Putamen (tissue), 1 donor: ENCODE data around the gene RNF148.

ENCODE experiments used
- DNase-seq: peaks from one replicate; pipeline ENCODE4 v3.0.0-alpha.2; 2016; ENCODE audit warnings: low spot score

Gene RNF148, protein sequence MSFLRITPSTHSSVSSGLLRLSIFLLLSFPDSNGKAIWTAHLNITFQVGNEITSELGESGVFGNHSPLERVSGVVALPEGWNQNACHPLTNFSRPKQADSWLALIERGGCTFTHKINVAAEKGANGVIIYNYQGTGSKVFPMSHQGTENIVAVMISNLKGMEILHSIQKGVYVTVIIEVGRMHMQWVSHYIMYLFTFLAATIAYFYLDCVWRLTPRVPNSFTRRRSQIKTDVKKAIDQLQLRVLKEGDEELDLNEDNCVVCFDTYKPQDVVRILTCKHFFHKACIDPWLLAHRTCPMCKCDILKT

DNA sequence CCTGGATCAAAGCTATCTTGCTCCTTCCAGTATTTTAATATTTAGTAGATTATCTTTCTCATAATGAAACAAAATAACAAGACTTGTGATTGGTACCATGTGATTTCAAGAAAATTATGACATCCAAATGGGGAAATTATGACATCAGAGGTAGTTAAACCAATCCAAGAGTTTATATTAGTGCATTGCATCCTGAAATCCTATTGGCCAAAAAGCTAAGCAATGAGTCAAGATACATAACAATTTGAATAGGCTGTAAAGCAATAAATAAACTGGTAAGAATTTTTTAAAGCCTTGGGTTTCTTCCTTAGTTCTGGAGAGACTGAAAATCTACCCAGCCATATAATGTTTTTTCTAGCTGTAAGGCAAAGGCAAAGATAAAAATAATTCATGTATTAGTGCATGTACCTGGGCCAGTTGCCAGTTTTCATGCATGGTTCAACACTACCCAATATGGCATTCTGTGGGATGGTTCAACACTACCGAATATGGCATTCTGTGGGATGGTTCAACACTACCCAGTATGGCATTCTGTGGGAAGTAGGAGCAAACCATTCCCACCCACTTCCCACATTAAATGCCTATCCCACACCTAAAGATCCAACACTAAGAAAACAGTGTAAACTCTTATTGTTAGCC, at the start of gene RNF148:
Gene RNF148 (minus strand): TSS at position 51 of the 639 bp plus-strand sequence. CDS start 172 bp downstream, outside the sequence.
- DNase-seq: no peak

DNA sequence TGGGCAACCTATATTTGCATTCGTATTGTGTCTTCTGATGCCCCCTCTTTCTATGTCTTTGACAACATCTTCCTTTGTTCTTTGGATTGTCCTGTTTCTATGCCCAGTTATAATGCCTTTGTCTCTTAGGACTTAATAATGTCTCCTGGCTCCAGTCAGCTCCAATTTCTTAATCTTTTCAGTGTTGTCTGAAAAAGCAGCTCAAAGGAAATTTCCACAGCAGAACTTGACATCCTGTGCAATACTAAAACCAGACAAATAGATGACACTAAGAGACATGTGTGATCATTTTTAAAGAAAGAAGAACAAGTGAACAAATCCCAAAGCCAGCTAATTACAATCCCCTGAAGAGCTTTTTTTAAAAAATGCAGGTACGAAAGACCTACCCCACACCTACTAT, 47.7 kb upstream of the RNF148 start:
- DNase-seq: no peak

DNA sequence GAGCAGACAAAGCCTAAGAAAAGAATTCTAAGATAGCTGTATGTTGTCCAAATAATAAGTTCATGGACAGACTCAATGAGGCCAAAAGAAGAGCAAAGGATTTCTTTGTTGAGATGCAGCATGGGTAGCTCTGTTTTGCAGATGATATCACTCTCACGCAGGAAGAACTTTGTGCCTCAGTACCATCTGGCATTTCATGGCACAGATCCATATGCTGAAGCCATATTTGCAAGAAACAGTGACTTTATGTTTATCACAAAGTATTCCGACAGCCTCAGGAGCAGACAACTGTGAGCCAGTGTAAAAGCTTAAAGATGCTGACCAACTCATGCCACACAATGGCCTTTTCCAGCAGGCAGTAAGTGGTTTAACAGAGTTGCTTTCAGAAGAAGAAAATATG, 45.5 kb upstream of the RNF148 start:
- no peak for DNase-seq

DNA sequence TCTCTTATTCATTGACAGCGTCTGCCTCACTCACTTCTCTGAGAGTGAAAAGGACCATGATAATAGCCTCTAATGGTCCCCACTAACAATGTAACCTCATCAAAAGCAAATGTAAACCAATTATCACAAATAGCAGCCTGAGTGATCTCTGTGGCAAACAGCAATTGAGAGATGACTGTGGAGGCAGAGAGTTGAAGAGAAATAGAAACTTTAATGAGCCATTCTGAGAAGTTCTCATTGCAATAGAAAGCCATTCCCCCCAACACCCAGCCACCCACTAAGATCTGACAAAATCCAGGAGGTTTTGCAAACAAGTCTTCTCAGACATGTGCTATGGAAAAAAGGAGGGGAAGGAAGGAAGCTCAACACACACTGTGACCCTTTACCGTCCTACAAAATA, 44.2 kb upstream of the RNF148 start:
- DNase-seq: no peak

DNA sequence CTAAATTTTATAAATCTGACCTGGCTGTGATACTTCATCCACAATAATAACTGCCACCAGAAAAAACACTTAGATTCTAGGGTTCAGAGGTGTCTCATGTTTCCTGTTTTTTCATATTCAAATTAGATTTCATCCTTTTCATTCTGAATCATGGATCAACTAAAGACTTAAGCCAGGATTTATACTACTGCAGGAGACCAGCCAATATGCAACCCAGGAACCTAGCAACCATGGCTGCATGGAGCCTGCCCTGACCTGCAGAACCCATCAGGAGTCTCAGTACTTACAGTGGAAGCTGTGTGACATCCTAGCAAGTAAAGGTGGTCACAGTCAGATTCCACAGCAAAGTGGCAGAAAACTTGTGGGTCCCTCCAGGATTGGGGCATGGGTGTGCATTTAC, 40.5 kb upstream of the RNF148 start:
- DNase-seq: no peak

DNA sequence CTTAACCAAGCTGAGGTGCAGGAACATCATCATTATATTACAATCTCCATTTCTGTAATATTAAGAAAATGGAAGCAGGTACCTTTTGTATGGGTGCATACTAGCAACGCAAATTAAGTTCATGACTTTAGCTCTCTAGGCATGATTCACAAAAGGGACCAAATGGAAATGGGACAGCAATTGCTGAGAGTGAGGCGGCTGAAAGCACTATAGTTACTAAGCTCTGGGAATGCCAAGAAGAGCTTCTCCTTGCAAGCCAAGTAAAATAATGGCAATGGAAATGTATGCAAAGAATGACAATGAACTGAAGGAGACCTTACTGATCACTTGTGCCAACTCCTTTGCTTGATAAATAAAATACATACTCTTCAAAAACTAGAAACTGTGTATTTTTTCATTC, 36.2 kb upstream of the RNF148 start:
- no peak for DNase-seq

DNA sequence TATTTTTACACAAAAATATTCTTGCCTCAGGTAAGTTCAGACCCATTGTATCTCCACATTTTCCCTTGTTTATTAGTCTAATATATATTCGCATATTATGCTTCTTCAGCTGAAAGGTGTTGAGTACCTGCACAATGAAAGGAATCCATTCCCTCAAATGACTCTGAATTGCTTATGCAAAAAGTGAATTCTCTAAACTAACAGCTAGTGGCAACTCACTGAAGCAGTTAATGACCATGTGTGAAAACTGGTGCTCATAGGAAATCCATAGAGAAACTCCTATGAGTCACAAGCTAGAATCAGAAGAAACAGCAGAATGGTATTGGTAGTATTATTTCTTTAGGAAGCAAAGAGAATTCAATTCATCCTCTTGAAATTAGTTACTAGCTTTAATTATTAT, 33.5 kb upstream of the RNF148 start:
- no peak for DNase-seq

DNA sequence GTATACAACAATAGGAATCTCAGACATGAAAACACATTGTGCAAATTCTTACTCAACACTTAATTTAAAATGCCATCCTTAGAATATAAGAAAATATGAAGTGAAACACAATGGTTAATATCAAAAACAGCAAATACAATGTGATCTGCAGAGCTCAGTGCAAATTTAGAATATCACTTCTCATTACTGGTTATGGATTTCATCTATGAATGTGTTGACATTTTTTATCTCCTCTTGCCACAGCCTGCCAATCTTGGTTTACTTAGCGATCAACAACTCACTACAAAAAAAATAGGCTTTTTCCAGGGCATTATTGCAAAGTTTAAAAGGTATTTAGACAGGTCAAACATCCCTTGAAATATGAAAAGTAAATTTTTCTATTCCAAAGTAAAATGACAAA, 25.0 kb upstream of the RNF148 start:
- no peak for DNase-seq

DNA sequence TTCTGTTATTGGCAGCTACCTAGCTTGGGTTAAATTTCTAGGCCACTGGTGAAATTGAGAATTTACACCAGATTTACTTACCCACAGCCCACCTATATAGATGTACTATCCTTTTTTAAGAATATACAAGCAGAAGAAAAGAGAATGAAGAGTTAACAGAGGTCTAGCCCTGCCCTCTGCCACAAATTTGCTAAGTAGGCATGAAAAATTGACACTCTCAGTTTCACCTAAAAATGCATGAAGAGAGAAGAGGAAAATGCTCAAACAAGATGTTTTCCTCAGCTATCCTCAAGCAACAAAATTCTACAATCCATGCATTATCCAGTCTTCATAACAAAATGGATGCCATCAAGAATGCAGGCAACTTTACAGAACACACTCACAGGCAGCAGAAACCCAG, 24.6 kb upstream of the RNF148 start:
- no peak for DNase-seq

DNA sequence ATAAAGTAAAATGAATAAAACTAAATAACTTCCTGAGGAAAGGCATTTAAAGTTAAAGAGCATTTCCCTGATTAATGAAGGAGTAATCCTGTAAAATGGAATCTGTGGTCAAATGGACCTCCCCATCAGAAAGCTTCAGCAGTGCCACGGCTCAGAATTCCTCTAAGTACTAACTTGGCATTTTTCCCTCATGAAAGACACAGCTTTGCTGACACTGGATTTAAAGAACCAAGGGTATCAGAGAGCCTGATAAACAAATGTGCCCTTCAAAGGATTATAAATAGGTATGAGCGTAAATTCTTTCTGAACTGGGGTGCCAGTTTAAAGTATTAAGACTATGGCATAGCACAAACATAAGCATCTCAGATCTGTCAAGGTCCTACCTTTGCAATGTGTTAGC, 24.2 kb upstream of the RNF148 start:
- DNase-seq: no peak

DNA sequence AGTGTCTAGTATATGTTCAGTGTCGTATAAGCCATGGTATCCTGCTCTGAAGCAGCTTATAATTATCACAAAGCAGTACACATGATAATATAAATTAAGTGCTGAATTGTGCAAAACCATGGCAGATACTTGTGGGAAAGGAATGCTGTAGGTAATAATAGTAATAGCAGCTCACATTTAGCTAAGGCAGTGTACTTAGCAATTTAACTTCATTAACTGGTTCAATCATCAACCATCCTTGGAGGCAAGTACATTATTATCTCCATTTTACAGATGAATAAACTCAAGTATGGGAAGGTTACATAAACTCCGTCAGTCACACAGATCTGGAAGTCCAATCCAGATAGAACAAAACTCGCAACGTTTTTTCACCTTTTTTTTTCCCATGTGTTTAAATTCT, 21.6 kb upstream of the RNF148 start:
- no peak for DNase-seq

DNA sequence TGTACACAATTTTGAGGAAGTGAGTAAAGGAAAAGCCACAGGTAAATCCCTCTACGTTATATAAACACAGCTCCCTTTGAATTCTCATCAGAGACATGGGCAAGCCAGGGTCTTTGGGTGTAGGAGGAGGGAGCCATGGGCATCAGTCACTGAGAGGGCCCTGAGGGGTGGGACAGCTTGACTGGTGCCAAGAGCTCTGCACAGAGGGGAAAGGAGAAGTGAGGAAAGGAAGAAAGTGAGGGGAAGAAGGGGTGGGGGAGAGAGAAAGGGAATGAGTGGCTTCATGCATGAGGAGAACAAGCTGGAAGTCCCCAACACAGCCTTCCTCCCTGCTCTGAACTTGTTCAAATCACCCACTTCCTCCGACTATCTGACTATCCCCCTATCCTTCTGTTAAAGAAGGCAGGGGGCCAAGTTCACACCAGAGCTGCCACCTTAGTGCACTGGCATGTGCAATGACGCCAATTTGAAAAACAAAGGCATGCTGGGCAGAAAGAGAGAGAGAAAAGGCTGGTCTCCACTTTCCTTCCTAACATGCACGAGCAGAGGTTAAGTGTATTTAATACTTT, 16.4 kb upstream of the RNF148 start:
- DNase-seq: no peak

DNA sequence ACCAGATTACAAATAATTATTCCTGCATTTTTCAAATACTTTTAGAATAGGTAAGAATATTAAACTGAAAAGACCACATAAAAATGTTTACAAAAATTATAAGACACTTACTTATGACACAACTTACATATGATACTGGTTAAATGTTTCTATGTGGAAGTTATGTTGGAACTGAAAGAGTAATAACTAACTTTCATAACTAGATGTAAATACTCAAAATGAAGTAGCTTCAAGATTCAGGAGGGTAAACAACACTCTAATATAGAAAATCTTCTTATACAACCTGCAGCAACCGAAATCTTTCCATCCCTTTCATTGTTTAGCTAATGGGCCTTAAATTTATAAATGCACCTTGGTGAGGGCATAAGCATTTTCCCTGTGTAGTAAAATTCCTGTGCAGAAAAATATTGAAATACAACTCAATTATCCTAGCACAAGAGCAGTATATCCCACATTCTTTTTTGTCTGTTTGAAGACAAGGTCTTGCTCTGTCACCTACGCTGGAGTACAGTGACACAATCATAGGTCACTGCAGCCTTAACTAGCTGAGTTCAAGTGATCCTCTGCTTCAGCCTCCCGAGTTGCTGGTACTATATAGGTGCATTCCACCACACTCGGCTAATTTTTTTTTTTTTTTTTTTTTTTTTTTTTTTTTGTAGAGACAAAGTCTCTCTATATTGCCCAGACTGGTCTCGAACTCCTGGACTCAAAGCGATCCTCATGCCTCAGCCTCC, 14.8 kb upstream of the RNF148 start:
- DNase-seq: no peak

DNA sequence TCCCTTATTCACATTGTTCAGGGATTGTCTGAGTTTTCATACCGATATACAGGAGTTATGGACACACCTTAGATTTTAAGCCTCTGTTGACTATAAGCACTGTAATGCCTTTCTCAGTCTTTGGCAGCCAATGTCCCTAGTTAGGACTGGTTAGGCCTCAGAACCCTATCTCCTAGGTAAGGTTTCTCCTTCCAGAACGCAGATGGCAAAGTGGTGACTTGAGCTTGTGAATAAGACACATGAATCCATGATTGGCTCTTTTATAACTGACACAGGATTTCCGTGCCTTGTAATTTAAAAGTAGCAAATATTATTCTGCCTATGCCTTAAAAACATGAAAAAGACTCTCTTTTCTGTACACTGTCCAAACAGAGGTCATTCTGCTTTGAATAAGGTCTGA, 12.5 kb upstream of the RNF148 start:
- no peak for DNase-seq

DNA sequence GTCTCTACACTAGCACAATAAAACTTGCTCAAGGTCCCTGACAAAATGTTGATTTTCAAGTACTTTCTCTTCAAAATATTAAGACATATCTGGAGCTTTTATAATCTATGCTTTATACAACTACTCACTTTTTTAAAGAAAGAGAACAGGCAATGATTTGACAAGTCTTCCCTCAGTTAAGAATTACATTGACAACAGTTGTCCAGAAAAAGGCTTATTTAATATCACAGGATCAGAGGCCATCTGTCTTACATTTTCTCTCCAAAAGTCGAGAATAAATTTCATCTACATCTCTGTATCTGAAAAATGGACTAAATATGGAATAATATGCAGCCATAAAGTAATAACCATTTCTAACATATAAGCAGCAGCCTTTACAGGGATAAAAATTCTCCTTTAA, 8.2 kb upstream of the RNF148 start:
- no peak for DNase-seq

DNA sequence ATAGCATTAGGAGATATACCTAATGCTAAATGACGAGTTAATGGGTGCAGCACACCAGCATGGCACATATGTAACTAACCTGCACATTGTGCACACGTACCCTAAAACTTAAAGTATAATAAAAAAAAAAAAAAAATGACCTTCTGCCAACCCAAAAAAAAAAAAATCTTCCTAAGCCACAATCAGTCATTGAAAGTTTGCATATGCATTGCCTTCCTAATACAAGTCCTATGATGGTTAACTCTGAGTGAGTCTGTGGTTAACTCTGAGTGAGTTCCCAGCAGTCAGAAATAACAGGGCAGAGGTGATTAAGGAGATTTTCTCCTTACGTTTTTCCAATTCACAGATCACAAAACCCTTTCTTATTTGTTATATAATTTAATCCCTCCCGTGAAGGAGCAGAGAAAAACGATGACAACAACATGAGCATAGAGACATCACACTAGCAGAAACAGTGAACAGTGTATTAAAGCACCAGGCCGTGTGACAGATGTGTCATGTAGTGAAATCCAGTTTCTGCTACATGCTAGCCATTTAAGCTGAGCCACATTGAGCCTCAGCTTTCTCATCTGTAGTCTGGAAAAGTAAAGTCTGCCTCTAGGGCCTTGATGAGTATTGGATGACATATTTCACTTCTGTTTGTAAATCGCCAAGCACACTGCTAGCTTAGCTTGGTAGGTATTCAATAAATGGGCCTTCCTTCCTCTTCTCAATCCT, 7.4 kb upstream of the RNF148 start:
- DNase-seq: no peak

DNA sequence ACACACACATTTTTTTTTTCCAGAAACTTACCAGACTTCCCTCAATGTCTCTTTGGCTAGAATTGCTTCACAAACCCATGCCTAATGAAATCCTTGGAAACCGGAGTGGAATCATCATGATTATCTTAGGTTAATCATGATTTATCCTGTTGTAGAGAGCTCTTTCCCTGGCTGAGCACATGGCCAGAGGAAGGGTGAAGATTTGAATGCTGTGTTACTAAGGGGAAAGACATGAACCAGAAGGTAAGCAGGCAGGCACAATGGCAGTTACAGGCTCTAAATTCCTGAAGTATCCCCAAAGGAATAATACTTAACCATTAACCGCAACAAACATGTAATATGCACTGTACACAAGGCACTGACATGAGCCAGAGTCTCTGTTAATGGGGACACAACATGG, 4.1 kb upstream of the RNF148 start:
- DNase-seq: no peak

DNA sequence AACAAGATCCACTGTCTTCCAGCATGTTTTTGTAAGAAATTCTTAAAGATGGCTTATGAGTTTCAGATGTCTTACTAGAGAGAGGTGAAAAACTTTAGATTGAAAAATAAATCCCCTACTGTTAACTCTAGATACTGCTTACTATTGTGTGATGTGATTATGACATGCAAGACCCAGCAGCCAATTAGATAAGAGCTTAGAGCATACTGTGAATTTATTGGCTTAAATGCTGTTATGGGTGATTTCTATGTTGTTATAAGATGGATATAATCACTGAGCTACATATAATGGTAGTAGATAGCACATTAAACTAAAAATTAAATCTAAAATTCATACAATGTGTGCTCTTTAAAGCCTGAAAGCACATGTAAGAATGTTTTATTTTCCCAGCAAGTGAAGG, 3.7 kb downstream of the RNF148 start, which contains the start of gene RNF133:
Gene RNF133 (minus strand): TSS at position 101 of the 400 bp plus-strand sequence. CDS start 199 bp downstream, outside the sequence.
- no peak for DNase-seq

DNA sequence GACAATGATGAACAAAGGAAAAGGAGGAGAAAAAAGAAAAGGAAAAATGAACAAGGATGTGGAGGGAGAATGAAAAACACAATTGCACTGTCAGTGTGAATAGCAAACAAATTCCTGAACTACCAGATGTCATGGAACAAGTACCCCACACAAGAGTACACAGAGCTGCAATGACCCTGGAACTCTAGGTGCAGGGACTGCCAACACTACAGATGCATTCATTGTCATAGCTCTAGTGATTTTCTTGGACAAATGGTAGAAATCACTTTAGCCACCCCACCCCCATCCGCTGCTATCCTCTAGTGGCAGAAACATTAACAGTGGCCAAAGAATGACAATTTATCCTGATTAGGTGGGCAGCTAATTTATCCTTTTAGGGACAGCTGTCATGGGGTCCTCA, 6.9 kb downstream of the RNF148 start:
- no peak for DNase-seq

DNA sequence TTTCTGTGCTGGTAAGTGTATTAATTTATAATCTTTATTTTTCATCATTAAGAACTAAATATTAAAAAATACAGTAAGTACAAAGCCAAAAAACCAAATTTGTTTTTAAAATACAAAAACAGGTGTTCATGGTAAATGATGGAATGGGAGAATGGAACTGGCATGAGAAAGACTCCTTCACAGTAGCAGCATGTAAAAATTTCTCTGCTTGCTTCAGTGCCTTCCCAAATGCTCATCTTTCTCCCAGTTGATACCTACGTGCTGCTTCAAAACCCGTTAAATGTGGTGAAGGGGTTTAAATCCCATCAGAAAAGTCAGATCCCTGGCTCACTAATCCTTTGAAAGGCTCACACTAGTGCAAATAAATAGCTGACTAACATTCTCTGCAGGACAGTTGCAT, 8.0 kb downstream of the RNF148 start:
- no peak for DNase-seq

DNA sequence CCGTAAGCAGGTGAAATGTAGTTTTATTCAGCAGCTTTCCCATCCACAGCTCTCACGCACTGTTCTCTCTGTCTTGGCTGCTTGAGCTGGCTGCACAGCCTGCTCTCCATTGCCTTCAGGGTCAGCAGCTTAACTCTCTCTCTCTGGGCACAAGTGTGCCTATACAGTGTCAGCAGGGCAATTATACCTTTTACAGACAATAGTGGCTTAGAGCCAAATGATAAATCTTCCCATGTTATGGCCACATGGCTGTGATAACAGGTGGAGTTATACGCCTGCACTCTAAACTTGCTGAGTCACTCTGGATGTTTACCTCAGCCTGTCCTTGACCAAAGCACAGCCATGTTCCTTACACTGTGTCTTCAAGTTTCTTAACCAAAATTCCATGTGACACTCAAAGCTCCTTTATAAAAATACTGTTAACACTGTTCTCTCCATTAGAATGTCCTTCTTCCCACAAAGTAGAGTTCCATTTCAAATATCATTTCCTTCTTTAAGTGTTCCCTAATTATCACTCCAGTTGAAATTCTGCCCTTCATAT, 9.9 kb downstream of the RNF148 start:
- no peak for DNase-seq
